ENCODE measurements around the gene GOT1. TPM values are rescaled to one million over a fixed set of nuclear protein-coding genes. Genes with fewer than 3 reads are reported as not detected.

The GOT1 gene
- total and polyA plus RNA-seq, 8 donors, result 26.5 to 32.5 (median 29.5) TPM

- no peak overlapping the region for H3K4me3 ChIP-seq
These were observed 40.5 kb downstream of the GOT1 start for GRCh38 chr10:99389729-99390480.

GRCh38 chr10:99387541-99387940 lies 42.9 kb downstream of the GOT1 start:
- no peak for ATAC-seq
- Histone ChIP-seq H3K36me3 (no peaks in the 10 kb centered on the region), H3K4me3 (no peak overlapping the region), H3K9me3 (no peaks in the 10 kb centered on the region), H3K27me3 (peaks cover 0 to 7% of the 10 kb centered on the region in 2 donors), H3K4me1 (no peaks in the 10 kb centered on the region), H3K27ac (no peak overlapping the region)
- intact Hi-C loops (cut with DNase I), result no loop called here
- TF ChIP-seq, protein P1, sequence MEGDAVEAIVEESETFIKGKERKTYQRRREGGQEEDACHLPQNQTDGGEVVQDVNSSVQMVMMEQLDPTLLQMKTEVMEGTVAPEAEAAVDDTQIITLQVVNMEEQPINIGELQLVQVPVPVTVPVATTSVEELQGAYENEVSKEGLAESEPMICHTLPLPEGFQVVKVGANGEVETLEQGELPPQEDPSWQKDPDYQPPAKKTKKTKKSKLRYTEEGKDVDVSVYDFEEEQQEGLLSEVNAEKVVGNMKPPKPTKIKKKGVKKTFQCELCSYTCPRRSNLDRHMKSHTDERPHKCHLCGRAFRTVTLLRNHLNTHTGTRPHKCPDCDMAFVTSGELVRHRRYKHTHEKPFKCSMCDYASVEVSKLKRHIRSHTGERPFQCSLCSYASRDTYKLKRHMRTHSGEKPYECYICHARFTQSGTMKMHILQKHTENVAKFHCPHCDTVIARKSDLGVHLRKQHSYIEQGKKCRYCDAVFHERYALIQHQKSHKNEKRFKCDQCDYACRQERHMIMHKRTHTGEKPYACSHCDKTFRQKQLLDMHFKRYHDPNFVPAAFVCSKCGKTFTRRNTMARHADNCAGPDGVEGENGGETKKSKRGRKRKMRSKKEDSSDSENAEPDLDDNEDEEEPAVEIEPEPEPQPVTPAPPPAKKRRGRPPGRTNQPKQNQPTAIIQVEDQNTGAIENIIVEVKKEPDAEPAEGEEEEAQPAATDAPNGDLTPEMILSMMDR (IDR thresholded peaks at IDR 0.05), result no peak
- no peak for DNase-seq

More at GRCh38 chr10:99389729-99390480, 40.5 kb downstream of the GOT1 start:
- no peaks in the 10 kb centered on the region for H3K27me3 ChIP-seq
- DNase-seq (no peak), ATAC-seq (no peak)
- no peaks in the 10 kb centered on the region for H3K36me3 ChIP-seq
- H3K27ac ChIP-seq, result no peak overlapping the region
- no peaks in the 10 kb centered on the region for H3K4me1 ChIP-seq
- no peaks in the 10 kb centered on the region for H3K9me3 ChIP-seq
- TF ChIP-seq, protein P1 (IDR thresholded peaks at IDR 0.05), result no peak
- intact Hi-C loops (cut with DNase I), result loop anchor here in 1 of 2 donors (5.0 kb wide), 1 partner anchor 222 kb away; no protein-coding TSS in a partner anchor

GRCh38 chr10:99387071-99387470 lies 43.4 kb downstream of the GOT1 start:
- intact Hi-C loops (cut with DNase I), result no loop called here
- no peak overlapping the region for H3K4me3 ChIP-seq

DNA sequence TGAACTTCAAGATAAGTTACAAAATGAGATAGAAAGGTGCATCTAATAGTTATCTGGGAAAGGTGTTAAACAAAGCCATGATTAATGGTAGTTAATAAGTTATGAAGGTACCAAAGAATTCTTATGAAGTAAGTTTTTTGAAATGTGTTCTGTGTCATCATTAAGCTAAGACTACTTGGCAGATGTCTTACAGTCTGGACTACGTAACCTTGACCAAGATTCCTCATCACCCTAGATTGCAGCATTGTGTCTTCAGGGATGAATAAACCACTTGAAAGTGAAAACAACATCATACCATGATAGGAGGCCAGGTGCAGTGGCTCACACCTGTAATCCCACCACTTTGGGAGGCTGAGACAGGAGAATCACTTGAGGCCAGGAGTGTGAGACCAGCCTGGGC lies 48.2 kb downstream of the GOT1 start:
- TF ChIP-seq, protein P1 (IDR thresholded peaks at IDR 0.05), result no peak
- Histone ChIP-seq H3K27ac (no peak overlapping the region), H3K36me3 (no peaks in the 10 kb centered on the region), H3K4me1 (no peaks in the 10 kb centered on the region), H3K4me3 (no peak overlapping the region), H3K9me3 (no peaks in the 10 kb centered on the region), H3K27me3 (peaks cover 0 to 7% of the 10 kb centered on the region in 2 donors)
- intact Hi-C loops (cut with DNase I), result no loop called here
- ATAC-seq, result no peak
- no peak for DNase-seq

More at GRCh38 chr10:99387071-99387470, 43.4 kb downstream of the GOT1 start:
- H3K9me3 ChIP-seq, result no peaks in the 10 kb centered on the region
- DNase-seq, result no peak
- no peak for ATAC-seq
- H3K36me3 ChIP-seq, result no peaks in the 10 kb centered on the region
- TF ChIP-seq, protein P1 (IDR thresholded peaks at IDR 0.05), result no peak
- H3K4me1 ChIP-seq, result no peaks in the 10 kb centered on the region
- H3K27ac ChIP-seq, result no peak overlapping the region
- peaks cover 0 to 7% of the 10 kb centered on the region in 2 donors for H3K27me3 ChIP-seq

GRCh38 chr10:99375426-99375825 lies 55.0 kb downstream of the GOT1 start:
- intact Hi-C loops (cut with DNase I), result no loop called here
- no peak for ATAC-seq

More at GRCh38 chr10:99375426-99375825, 55.0 kb downstream of the GOT1 start:
- TF ChIP-seq, protein P1 (IDR thresholded peaks at IDR 0.05), result no peak
- H3K27ac ChIP-seq, result no peak overlapping the region
- no peak overlapping the region for H3K4me3 ChIP-seq
- H3K36me3 ChIP-seq, result no peaks in the 10 kb centered on the region
- no peaks in the 10 kb centered on the region for H3K4me1 ChIP-seq
- peaks cover 0 to 8% of the 10 kb centered on the region in 2 donors for H3K27me3 ChIP-seq
- no peak for DNase-seq
- H3K9me3 ChIP-seq, result no peaks in the 10 kb centered on the region

All from left lung (tissue), 10 donors.